Endodermal cell (in vitro differentiated cells): Measurements from ENCODE around the gene SLC25A53. TPM values are rescaled to one million over a fixed set of nuclear protein-coding genes. Genes with fewer than 3 reads are reported as not detected.

Source experiments
- DNase-seq: peaks from one replicate; pipeline ENCODE4 v3.0.0-alpha.2; 2017
- H3K27ac ChIP-seq: 2 replicates; pipeline ENCODE4 v1.5.1; 2013; ENCODE audit warnings: mild to moderate bottlenecking, low read depth, low read length, moderate library complexity
- H3K27me3 ChIP-seq: 2 replicates; pipeline ENCODE4 v1.6.1; 2013; ENCODE audit warnings: mild to moderate bottlenecking, low read length, moderate library complexity; ENCODE audit not compliant: insufficient read depth, control insufficient read depth, poor library complexity, severe bottlenecking
- H3K36me3 ChIP-seq: 2 replicates; pipeline ENCODE4 v1.7.0; 2013; ENCODE audit warnings: mild to moderate bottlenecking, low read length, moderate library complexity; ENCODE audit not compliant: control insufficient read depth, insufficient read depth
- H3K4me1 ChIP-seq: one replicate; pipeline ENCODE4 v1.7.0; 2013; ENCODE audit warnings: low read length; ENCODE audit not compliant: control insufficient read depth, insufficient read depth
- H3K4me3 ChIP-seq: 2 replicates; pipeline ENCODE4 v1.5.1; 2013; ENCODE audit warnings: mild to moderate bottlenecking, low read length, moderate library complexity
- H3K9ac ChIP-seq: 2 replicates; pipeline ENCODE4 v1.6.1; 2013; ENCODE audit warnings: mild to moderate bottlenecking, low read length, moderate library complexity; ENCODE audit not compliant: poor library complexity, severe bottlenecking; ENCODE audit errors: extremely low read depth
- H3K9me3 ChIP-seq: 2 replicates; pipeline ENCODE4 v1.6.1; 2013; ENCODE audit warnings: mild to moderate bottlenecking, low read length, moderate library complexity; ENCODE audit not compliant: control insufficient read depth
- H3K27ac Mint-ChIP-seq: 2 replicates; pipeline ENCODE4 v1.8.0; 2020; ENCODE audit warnings: mixed read lengths
- H3K27me3 Mint-ChIP-seq: 2 replicates; pipeline ENCODE4 v1.8.0; 2021; ENCODE audit warnings: mild to moderate bottlenecking, mixed read lengths; ENCODE audit not compliant: insufficient read depth
- H3K36me3 Mint-ChIP-seq: 2 replicates; pipeline ENCODE4 v1.8.0; 2020; ENCODE audit warnings: low read depth, mixed read lengths
- H3K4me1 Mint-ChIP-seq: 2 replicates; pipeline ENCODE4 v1.8.0; 2020; ENCODE audit warnings: mixed read lengths
- H3K4me3 Mint-ChIP-seq: 2 replicates; pipeline ENCODE4 v1.8.0; 2020; ENCODE audit warnings: mild to moderate bottlenecking, moderate library complexity, mixed read lengths
- H3K9me3 Mint-ChIP-seq: 2 replicates; pipeline ENCODE4 v1.8.0; 2020; ENCODE audit warnings: mild to moderate bottlenecking, mixed read lengths
- WGBS, 2 experiments: methylation state at CpG; one replicate each; pipeline versions ENCODE4 v1.1.5 to v1.1.7; 2013; ENCODE audit warnings: missing lambda C conversion rate in 2 of 2, mixed read lengths in 1 of 2; ENCODE audit not compliant: insufficient coverage in 1 of 2, insufficient read length in 1 of 2; 5-methylcytosine and 5-hydroxymethylcytosine counted together
- total RNA-seq, 2 donors: library from RNA; stranded (reverse); fragmentation: NEBNext Ultra II Directional in 1 of 2; extraction: Animal tissue kit (Norgen Biotek cat#: 25700) in 1 of 2; gene quantifications; 2 replicates in 1 of 2; 3 replicates in 1 of 2; pipeline ENCODE4 v1.2.1, GENCODE V29; 2021
- TF ChIP-seq, protein P1 (sequence below): fragments of 200-600 bp; sonication (generic); conservative IDR thresholded peaks from 2 replicates; pipeline ENCODE4 v1.5.0; 2021; ENCODE audit warnings: antibody characterized with exemption, mild to moderate bottlenecking

The SLC25A53 gene
- total RNA-seq, 2 donors from 2014 or later = 2.0 to 4.4 TPM

DNA sequence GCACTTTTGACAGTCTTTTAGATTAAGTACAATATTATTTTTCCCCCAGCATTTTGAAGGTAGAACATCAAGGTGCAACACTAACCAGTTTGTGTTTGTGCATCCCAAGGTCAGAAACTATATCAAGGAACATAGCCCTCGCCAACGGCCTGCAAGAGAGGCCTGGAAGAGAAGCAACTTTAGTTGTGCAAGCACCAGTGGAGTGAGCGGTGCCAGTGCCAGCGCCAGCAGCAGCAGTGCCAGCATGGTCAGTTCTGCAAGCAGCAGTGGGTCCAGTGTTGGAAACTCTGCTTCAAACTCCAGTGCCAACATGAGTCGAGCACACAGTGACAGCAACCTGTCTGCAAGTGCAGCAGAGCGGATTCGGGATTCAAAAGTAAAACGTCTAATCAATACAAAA, 31.1 kb upstream of the SLC25A53 start:
- no peaks in the 10 kb centered on the region for H3K4me1 Mint-ChIP-seq
- DNase-seq = no peak

DNA sequence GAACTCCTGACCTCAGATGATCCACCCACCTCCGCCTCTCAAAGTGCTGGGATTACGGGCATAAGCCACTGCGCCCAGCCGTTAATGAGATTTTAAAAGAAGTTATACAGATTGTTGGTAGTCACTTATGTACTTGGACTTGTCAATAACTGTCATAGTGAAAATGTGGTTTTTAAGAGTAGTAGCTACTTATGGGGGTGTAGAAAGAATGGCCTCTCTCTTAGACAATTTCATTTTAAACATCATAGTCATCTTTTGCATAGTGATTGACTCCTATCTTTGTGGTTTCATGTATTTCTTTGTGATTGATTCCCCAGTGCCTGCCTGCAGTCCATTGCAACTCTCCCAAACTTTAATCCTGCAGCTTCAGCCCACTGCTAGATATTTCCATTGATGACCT, 26.9 kb upstream of the SLC25A53 start:
- 100% methylated on average over 1 to 4 of the region's 4 CpGs for WGBS, 2 experiments

More for the DNA sequence above, 31.1 kb upstream of the SLC25A53 start:
- peaks cover 21% of the 10 kb centered on the region for H3K9me3 Mint-ChIP-seq
- H3K27me3 Mint-ChIP-seq = no peaks in the 10 kb centered on the region
- H3K27ac Mint-ChIP-seq = no peak overlapping the region
- H3K4me3 ChIP-seq = no peak overlapping the region
- no peak overlapping the region for H3K4me3 Mint-ChIP-seq
- no peaks in the 10 kb centered on the region for H3K9me3 ChIP-seq
- H3K4me1 ChIP-seq = no peaks in the 10 kb centered on the region
- no peak overlapping the region for H3K9ac ChIP-seq
- 95 to 100% methylated on average over 2 to 8 of the region's 8 CpGs for WGBS, 2 experiments
- peaks cover 51% of the 10 kb centered on the region for H3K36me3 ChIP-seq
- peaks cover 19% of the 10 kb centered on the region for H3K36me3 Mint-ChIP-seq
- TF ChIP-seq, protein P1, sequence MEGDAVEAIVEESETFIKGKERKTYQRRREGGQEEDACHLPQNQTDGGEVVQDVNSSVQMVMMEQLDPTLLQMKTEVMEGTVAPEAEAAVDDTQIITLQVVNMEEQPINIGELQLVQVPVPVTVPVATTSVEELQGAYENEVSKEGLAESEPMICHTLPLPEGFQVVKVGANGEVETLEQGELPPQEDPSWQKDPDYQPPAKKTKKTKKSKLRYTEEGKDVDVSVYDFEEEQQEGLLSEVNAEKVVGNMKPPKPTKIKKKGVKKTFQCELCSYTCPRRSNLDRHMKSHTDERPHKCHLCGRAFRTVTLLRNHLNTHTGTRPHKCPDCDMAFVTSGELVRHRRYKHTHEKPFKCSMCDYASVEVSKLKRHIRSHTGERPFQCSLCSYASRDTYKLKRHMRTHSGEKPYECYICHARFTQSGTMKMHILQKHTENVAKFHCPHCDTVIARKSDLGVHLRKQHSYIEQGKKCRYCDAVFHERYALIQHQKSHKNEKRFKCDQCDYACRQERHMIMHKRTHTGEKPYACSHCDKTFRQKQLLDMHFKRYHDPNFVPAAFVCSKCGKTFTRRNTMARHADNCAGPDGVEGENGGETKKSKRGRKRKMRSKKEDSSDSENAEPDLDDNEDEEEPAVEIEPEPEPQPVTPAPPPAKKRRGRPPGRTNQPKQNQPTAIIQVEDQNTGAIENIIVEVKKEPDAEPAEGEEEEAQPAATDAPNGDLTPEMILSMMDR = no peak
- H3K27ac ChIP-seq = no peak overlapping the region
- no peaks in the 10 kb centered on the region for H3K27me3 ChIP-seq

DNA sequence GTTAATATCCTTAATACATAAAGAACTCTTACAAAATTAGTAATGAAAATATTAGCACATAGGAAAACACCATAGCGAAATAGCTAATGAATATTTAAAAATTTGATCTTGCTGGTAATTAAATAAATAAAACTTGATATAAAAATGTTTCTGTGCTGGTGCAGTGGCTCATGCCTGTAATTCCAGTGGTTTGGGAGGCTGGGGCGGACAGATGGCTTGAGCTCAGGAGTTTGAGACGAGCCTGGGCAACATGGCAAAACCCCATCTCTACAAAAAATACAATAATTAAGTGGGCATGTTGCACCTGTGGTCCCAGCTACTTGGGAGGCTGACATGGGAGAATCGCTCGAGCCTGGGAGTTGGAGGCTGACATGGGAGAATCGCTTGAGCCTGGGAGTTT, 17.0 kb upstream of the SLC25A53 start:
- peaks cover 34% of the 10 kb centered on the region for H3K36me3 ChIP-seq
- no peaks in the 10 kb centered on the region for H3K9me3 ChIP-seq
- H3K4me1 ChIP-seq = no peaks in the 10 kb centered on the region
- Mint-ChIP-seq H3K27me3 (no peaks in the 10 kb centered on the region), H3K4me1 (no peaks in the 10 kb centered on the region), H3K36me3 (peaks cover 31% of the 10 kb centered on the region), H3K27ac (no peak overlapping the region), H3K4me3 (no peak overlapping the region), H3K9me3 (peaks cover 19% of the 10 kb centered on the region)
- H3K27ac ChIP-seq = no peak overlapping the region
- DNase-seq = no peak
- H3K9ac ChIP-seq = no peak overlapping the region
- no peaks in the 10 kb centered on the region for H3K27me3 ChIP-seq
- no peak overlapping the region for H3K4me3 ChIP-seq
- TF ChIP-seq, protein P1 = no peak
- 89% methylated on average over 6 of the region's 6 CpGs; no CpG with 5 or more reads in 1 of the 2 experiments for WGBS, 2 experiments

More for the DNA sequence above, 26.9 kb upstream of the SLC25A53 start:
- no peak overlapping the region for H3K9ac ChIP-seq
- H3K27ac ChIP-seq = no peak overlapping the region
- DNase-seq = no peak
- TF ChIP-seq, protein P1 = no peak
- H3K36me3 ChIP-seq = peaks cover 21% of the 10 kb centered on the region
- Mint-ChIP-seq H3K4me3 (no peak overlapping the region), H3K36me3 (peaks cover 20% of the 10 kb centered on the region), H3K27me3 (no peaks in the 10 kb centered on the region), H3K9me3 (peaks cover 29% of the 10 kb centered on the region), H3K4me1 (no peaks in the 10 kb centered on the region), H3K27ac (no peak overlapping the region)
- no peaks in the 10 kb centered on the region for H3K9me3 ChIP-seq
- H3K27me3 ChIP-seq = no peaks in the 10 kb centered on the region
- H3K4me1 ChIP-seq = no peaks in the 10 kb centered on the region
- no peak overlapping the region for H3K4me3 ChIP-seq
